Measurements from ENCODE around the gene SLC7A1.

SLC7A1 gene

DNA sequence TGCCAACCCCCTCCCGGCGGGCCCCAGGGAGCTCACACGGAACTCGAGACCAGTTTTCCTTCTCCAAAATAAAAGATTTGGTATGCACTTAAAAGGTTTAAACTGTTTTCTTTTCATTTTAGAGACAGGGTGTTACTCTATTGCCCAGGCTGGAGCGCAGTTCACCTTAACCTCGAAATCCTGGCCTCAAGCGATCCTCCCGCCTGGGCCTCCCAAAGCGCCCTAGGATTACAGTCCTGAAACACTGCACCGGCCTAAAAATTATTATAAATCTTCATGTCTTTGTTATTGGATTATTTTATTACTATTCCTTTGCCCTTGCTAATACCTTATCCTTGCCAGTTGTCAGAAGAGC, 553 bp upstream of the SLC7A1 start:
- Histone ChIP-seq H3K9ac (ENCODE audit: low read length) (peak overlapping the region; percentile 32), H3K79me2 (ENCODE audit: insufficient read depth, low read length) (peaks cover 42% of the 10 kb centered on the region), H3K27ac (ENCODE audit: low read depth, low read length, poor library complexity, severe bottlenecking) (no peak overlapping the region), H2AFZ (ENCODE audit: low read length) (no peak overlapping the region), H4K20me1 (ENCODE audit: insufficient read depth, low read length) (no peaks in the 10 kb centered on the region), H3K9me2 (ENCODE audit: low read depth, low read length) (no peaks in the 10 kb centered on the region), H3K4me2 (ENCODE audit: low read length) (peak overlapping the region; percentile 61), H3K4me3 (ENCODE audit: low read depth, low read length, poor library complexity, severe bottlenecking) (peak overlapping the region; percentile 53), H3K36me3 (ENCODE audit: insufficient read depth, low read length) (peaks cover 17% of the 10 kb centered on the region; the same call in 1 of the 2 replicates), H3K4me1 (ENCODE audit: insufficient read depth, low read length, severe bottlenecking) (peaks cover 36% of the 10 kb centered on the region), H3K9me3 (ENCODE audit: low read length) (no peaks in the 10 kb centered on the region), H3F3A (ENCODE audit: insufficient read depth, low read length) (no peaks in the 10 kb centered on the region), H3K27me3 (ENCODE audit: insufficient read depth, low read length) (no peaks in the 10 kb centered on the region)
- TF ChIP-seq EZH2 (IDR thresholded peaks at IDR 0.05; ENCODE audit: borderline replicate concordance, low read length): no peak
- TF ChIP-seq, protein P1, sequence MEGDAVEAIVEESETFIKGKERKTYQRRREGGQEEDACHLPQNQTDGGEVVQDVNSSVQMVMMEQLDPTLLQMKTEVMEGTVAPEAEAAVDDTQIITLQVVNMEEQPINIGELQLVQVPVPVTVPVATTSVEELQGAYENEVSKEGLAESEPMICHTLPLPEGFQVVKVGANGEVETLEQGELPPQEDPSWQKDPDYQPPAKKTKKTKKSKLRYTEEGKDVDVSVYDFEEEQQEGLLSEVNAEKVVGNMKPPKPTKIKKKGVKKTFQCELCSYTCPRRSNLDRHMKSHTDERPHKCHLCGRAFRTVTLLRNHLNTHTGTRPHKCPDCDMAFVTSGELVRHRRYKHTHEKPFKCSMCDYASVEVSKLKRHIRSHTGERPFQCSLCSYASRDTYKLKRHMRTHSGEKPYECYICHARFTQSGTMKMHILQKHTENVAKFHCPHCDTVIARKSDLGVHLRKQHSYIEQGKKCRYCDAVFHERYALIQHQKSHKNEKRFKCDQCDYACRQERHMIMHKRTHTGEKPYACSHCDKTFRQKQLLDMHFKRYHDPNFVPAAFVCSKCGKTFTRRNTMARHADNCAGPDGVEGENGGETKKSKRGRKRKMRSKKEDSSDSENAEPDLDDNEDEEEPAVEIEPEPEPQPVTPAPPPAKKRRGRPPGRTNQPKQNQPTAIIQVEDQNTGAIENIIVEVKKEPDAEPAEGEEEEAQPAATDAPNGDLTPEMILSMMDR (IDR thresholded peaks at IDR 0.05; ENCODE audit: low read length): no peak; the same call in 1 of the 2 replicates

DNA sequence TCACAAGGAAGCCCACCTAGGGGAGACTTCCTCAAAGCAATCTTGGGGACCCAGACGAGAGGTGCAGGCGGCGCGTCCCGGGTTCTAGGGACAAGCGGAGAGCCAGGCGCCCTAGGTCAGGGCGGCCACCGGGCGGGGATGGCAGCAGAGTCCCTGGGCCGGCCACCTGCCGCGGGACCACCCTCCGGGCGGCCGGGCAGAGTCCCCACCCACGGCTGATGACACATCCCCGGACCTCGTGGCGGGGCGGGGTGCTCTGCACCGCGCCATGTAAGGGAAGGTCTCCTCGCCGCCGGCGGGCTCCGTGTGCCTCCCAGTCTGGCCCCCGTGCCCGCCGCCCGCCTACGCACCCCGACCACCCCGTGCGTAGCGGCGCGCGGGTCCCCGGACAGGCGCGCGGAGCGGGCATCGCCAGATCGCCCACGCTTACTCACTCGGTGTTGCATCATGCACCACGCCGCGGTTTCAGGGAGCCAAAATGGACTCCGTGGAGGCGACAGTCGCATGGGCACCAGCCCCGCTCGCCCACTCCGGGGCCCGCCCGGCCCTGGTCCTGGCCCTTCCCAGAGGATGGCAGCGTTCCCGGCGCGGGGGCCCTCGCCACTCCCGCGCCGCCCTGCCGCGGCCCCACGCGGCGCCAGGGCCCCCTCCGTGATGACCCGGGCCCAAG, 643 bp downstream of the SLC7A1 start:
- Histone ChIP-seq H3K4me2 (ENCODE audit: low read length) (peak overlapping the region; percentile 90), H3K79me2 (ENCODE audit: insufficient read depth, low read length) (peaks cover 54% of the 10 kb centered on the region)

DNA sequence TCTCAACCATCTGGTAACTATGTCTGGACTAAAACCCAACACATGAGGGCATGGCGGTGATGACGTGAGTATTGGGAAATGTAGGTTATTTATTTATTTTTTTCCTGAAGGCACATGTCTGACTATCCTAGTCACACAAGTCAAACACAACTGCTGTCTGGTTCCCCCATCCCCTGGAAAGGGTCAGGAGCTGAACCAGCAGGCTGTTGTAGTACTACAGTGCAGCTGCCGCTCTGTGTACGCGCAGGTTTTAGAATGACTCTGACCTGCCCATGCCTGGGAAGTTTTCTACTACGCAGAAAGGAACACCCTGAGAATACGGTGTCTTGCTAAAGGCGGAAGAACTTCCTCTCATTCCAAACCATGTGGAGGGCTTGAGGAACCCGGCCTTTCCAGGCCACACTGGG, 1.2 kb downstream of the SLC7A1 start:
- Histone ChIP-seq H2AFZ (ENCODE audit: low read length) (no peak overlapping the region), H3K9me3 (ENCODE audit: low read length) (no peaks in the 10 kb centered on the region), H3K9ac (ENCODE audit: low read length) (peak overlapping the region; percentile 94), H3K27ac (ENCODE audit: low read depth, low read length, poor library complexity, severe bottlenecking) (peak overlapping the region; percentile 59), H3K4me1 (ENCODE audit: insufficient read depth, low read length, severe bottlenecking) (peaks cover 42% of the 10 kb centered on the region), H3K27me3 (ENCODE audit: insufficient read depth, low read length) (no peaks in the 10 kb centered on the region), H3K36me3 (ENCODE audit: insufficient read depth, low read length) (peaks cover 23% of the 10 kb centered on the region; the same call in 1 of the 2 replicates), H3K4me2 (ENCODE audit: low read length) (peak overlapping the region; percentile 90), H3F3A (ENCODE audit: insufficient read depth, low read length) (no peaks in the 10 kb centered on the region), H3K4me3 (ENCODE audit: low read depth, low read length, poor library complexity, severe bottlenecking) (peak overlapping the region; percentile 95), H3K9me2 (ENCODE audit: low read depth, low read length) (no peaks in the 10 kb centered on the region), H4K20me1 (ENCODE audit: insufficient read depth, low read length) (no peaks in the 10 kb centered on the region), H3K79me2 (ENCODE audit: insufficient read depth, low read length) (peaks cover 59% of the 10 kb centered on the region)
- no peak for TF ChIP-seq EZH2 (IDR thresholded peaks at IDR 0.05; ENCODE audit: borderline replicate concordance, low read length)
- TF ChIP-seq, protein P1 (IDR thresholded peaks at IDR 0.05; ENCODE audit: low read length): no peak

More for the DNA sequence above, 643 bp downstream of the SLC7A1 start:
- Histone ChIP-seq H2AFZ (ENCODE audit: low read length) (no peak overlapping the region), H3F3A (ENCODE audit: insufficient read depth, low read length) (no peaks in the 10 kb centered on the region), H3K9me3 (ENCODE audit: low read length) (no peaks in the 10 kb centered on the region), H3K4me1 (ENCODE audit: insufficient read depth, low read length, severe bottlenecking) (peaks cover 37% of the 10 kb centered on the region), H3K9me2 (ENCODE audit: low read depth, low read length) (no peaks in the 10 kb centered on the region), H3K27ac (ENCODE audit: low read depth, low read length, poor library complexity, severe bottlenecking) (peak overlapping the region; percentile 59), H3K27me3 (ENCODE audit: insufficient read depth, low read length) (no peaks in the 10 kb centered on the region), H4K20me1 (ENCODE audit: insufficient read depth, low read length) (no peaks in the 10 kb centered on the region), H3K36me3 (ENCODE audit: insufficient read depth, low read length) (peaks cover 18% of the 10 kb centered on the region; the same call in 1 of the 2 replicates), H3K4me3 (ENCODE audit: low read depth, low read length, poor library complexity, severe bottlenecking) (peak overlapping the region; percentile 95), H3K9ac (ENCODE audit: low read length) (peak overlapping the region; percentile 94)
- TF ChIP-seq, protein P1 (IDR thresholded peaks at IDR 0.05; ENCODE audit: low read length): no peak
- no peak for TF ChIP-seq EZH2 (IDR thresholded peaks at IDR 0.05; ENCODE audit: borderline replicate concordance, low read length)
